Measurements from ENCODE around the gene XPNPEP1.

The XPNPEP1 gene

DNA sequence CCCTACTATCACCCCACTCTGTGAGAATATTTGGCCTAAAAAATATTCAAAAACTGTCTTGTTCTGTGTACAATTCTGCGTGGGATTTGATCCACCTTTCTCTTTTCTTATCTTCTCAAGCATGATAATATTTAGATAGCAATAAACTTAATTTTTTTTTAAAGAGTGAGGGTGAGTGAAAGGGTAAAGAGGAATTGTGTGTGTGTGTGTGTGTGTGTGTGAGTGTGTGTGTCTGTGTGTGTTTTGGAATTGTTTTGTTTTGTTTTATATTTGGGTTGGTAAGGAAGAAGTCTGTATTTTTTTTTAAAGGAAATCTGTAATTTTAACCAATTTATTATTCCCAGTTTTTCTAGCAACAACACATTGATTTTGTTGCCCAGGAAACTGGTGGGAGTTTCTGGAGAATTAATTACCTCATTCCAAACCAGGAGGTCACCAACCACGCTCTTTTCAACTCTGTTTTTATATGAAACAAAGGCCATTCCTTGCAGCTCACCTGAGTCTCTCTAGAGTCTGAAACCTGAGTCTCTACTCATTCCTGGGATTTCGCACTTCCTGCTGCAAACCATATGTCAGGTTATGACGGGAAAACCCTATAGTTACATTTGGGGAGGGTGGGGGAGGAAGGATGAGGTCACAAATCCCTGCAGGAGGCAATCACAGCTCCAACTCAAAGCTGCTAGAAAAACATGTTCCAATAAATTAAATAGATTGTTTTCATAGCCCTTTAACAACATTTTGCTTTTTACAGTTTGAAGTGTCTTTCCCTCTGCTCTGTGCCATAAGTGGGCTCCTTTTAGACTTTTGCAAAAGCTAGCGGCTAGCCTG, 38.1 kb upstream of the XPNPEP1 start:
- H3K4me1 ChIP-seq (ENCODE audit: control insufficient read depth, insufficient read depth, low read length), result peaks cover 12% of the 10 kb centered on the region
- H3K9ac ChIP-seq (ENCODE audit: low read depth, low read length), result no peak overlapping the region
- no peaks in the 10 kb centered on the region for H3K27me3 ChIP-seq (ENCODE audit: control insufficient read depth, insufficient read depth, low read length)
- H3K9me3 ChIP-seq (ENCODE audit: control insufficient read depth, insufficient read depth, low read length), result no peaks in the 10 kb centered on the region
- H3K4me3 ChIP-seq (ENCODE audit: low read depth, low read length), result no peak overlapping the region
- no peaks in the 10 kb centered on the region for H3K36me3 ChIP-seq (ENCODE audit: control insufficient read depth, insufficient read depth, low read length)

DNA sequence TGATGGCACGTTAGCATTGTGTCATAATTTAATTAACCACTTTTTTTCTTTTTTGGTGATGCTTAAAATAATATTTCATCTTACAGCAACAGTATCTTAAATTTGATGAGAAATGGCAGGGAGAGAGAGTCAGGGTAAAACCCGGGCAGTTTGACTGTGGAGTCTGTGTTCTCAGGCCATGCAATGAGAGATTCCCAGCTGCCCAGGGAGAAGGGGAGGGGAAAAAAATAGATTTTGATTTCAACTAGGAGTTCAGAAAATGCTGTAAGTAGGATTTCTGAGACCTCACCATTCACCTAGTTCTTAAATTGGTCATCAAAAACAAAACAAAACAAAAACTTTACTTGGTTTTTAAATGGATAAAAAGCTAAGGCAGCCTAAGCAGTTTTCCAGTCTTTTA, 37.4 kb upstream of the XPNPEP1 start:
- H3K9me3 ChIP-seq (ENCODE audit: control insufficient read depth, insufficient read depth, low read length), result no peaks in the 10 kb centered on the region
- no peak overlapping the region for H3K9ac ChIP-seq (ENCODE audit: low read depth, low read length)
- H3K27me3 ChIP-seq (ENCODE audit: control insufficient read depth, insufficient read depth, low read length), result no peaks in the 10 kb centered on the region
- H3K4me3 ChIP-seq (ENCODE audit: low read depth, low read length), result no peak overlapping the region
- H3K36me3 ChIP-seq (ENCODE audit: control insufficient read depth, insufficient read depth, low read length), result no peaks in the 10 kb centered on the region
- H3K4me1 ChIP-seq (ENCODE audit: control insufficient read depth, insufficient read depth, low read length), result peaks cover 14% of the 10 kb centered on the region

DNA sequence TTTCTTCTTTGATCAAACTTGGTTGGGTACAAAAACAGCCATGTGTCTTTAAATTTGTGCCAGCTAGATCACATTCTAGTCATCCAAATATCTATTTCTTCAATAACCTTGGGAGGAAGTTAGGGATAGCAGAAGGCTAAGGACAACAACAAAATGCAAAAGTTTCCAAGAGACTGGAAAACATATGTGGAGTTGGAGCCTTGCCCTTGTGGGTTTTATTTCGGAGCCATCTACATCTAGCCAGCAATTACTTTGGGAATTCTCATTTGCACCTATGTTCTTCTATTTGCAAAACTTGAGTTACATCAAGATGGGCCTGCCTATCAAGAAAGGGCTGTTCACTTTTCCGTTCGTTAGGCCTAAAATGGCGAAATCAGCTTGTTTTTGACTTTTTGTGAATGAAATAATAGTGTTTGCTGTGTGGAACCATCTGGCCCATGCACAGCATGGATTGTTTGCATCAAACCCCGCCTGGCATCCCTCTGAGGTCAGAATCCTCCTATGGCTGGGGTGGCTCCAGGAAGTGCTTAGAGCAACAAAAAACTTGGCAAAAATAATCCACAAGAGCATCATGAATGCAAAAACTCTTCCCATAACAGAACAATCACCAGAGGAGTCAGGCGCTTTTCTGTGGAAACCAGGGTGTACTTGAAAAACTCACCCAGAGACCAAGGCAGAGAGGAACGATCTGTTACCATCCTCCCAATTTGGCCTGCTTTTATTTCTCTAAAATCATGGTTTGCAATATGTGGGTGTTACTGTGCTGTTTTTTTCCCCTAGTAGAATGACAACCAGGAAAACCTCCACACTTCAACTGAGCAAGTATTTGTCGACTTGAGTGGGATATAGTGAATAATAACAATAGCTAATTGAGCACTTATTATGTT, 36.2 kb upstream of the XPNPEP1 start:
- H3K4me1 ChIP-seq (ENCODE audit: control insufficient read depth, insufficient read depth, low read length), result peaks cover 14% of the 10 kb centered on the region
- H3K9ac ChIP-seq (ENCODE audit: low read depth, low read length), result no peak overlapping the region
- H3K27me3 ChIP-seq (ENCODE audit: control insufficient read depth, insufficient read depth, low read length), result no peaks in the 10 kb centered on the region
- no peaks in the 10 kb centered on the region for H3K36me3 ChIP-seq (ENCODE audit: control insufficient read depth, insufficient read depth, low read length)
- no peak overlapping the region for H3K4me3 ChIP-seq (ENCODE audit: low read depth, low read length)
- H3K9me3 ChIP-seq (ENCODE audit: control insufficient read depth, insufficient read depth, low read length), result no peaks in the 10 kb centered on the region

DNA sequence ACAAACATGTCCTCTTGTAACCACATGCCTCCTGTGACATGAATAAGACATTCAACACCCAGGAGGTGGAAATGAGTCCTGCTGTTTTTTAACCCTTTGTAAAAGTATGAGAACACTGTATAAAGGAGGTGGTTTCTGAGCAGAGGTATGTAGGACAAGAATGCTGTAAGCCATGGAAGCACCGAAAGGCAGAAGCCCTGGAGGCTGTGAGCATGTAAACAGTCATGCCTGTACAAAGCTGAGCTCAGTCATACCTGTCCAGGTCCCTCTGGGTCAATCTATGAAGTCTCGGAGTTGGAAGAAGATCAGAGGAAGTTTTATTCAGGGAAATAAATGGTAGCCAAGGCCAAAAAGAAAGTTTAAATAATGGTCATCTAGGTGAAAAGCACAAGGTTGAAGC, 34.7 kb upstream of the XPNPEP1 start:
- H3K36me3 ChIP-seq (ENCODE audit: control insufficient read depth, insufficient read depth, low read length), result no peaks in the 10 kb centered on the region
- peaks cover 14% of the 10 kb centered on the region for H3K4me1 ChIP-seq (ENCODE audit: control insufficient read depth, insufficient read depth, low read length)
- no peak overlapping the region for H3K9ac ChIP-seq (ENCODE audit: low read depth, low read length)

DNA sequence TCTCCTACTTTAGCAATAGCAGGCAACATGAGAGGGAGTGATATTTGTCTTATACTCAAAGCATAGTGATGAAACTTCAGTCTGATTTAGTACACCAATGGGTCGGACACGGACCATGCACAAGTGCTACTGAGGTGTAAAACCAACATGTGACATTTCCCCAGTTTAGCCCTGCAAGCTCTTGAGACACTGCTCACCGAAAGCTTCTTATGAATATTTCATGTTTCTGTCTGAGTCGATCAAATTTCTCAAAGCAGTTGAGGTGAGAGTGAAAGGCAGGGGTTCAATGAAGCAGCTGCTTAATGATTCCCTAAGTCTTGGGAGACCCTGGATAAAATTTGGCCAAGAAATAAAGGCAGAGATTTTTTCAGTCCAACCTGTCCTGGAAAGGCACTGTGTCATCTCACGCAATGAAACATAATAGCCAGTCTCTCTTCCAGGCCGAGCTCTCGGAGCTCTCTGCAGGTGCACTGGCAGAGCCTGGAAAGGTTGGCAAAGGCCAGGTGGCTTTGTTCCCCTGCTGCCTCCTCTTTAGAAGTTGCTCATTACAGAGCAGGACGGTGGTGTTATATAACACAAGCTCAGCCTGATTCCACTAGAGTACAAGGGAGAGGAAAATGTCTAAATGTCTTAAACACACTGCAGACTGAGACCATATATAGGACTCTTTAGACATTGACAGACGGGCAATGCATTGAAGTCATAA, 33.9 kb upstream of the XPNPEP1 start:
- Histone ChIP-seq H3K27me3 (ENCODE audit: control insufficient read depth, insufficient read depth, low read length) (no peaks in the 10 kb centered on the region), H3K9me3 (ENCODE audit: control insufficient read depth, insufficient read depth, low read length) (no peaks in the 10 kb centered on the region), H3K4me1 (ENCODE audit: control insufficient read depth, insufficient read depth, low read length) (peaks cover 14% of the 10 kb centered on the region), H3K4me3 (ENCODE audit: low read depth, low read length) (no peak overlapping the region), H3K36me3 (ENCODE audit: control insufficient read depth, insufficient read depth, low read length) (no peaks in the 10 kb centered on the region), H3K9ac (ENCODE audit: low read depth, low read length) (no peak overlapping the region)

More for the DNA sequence above, 34.7 kb upstream of the XPNPEP1 start:
- no peaks in the 10 kb centered on the region for H3K27me3 ChIP-seq (ENCODE audit: control insufficient read depth, insufficient read depth, low read length)
- H3K4me3 ChIP-seq (ENCODE audit: low read depth, low read length), result no peak overlapping the region
- H3K9me3 ChIP-seq (ENCODE audit: control insufficient read depth, insufficient read depth, low read length), result no peaks in the 10 kb centered on the region

DNA sequence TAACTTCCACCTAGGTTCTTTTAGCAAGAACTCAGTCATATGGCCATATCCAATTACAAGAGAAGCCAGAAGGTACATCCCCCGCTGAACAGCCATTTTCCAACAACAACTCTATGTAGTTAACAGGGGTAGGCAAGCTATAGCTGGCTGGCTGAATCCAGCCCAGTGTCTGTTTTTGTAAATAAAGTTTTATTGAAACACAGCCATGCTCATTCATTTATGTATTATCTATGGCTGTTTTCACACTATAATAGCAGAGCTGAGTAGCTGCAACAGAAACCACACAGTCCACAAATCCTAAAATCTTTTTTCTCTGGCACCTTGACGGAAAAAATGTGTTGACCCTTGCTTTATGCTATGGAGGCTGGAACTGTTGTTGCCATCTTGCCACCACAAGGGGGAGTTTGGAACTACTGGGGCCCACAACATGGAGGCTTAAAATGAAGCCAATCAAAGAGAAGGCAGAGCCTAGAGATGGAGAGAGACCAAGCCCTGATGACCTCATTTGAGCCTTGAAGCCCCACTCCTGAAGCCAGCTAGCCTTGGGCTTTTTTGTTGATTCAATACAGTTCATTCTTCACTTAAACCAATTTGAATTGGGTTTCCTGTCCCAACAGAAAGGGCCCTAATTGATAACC, 33.3 kb upstream of the XPNPEP1 start:
- no peaks in the 10 kb centered on the region for H3K9me3 ChIP-seq (ENCODE audit: control insufficient read depth, insufficient read depth, low read length)
- no peaks in the 10 kb centered on the region for H3K36me3 ChIP-seq (ENCODE audit: control insufficient read depth, insufficient read depth, low read length)
- no peak overlapping the region for H3K4me3 ChIP-seq (ENCODE audit: low read depth, low read length)
- H3K9ac ChIP-seq (ENCODE audit: low read depth, low read length), result no peak overlapping the region
- H3K27me3 ChIP-seq (ENCODE audit: control insufficient read depth, insufficient read depth, low read length), result no peaks in the 10 kb centered on the region
- peaks cover 10% of the 10 kb centered on the region for H3K4me1 ChIP-seq (ENCODE audit: control insufficient read depth, insufficient read depth, low read length)

DNA sequence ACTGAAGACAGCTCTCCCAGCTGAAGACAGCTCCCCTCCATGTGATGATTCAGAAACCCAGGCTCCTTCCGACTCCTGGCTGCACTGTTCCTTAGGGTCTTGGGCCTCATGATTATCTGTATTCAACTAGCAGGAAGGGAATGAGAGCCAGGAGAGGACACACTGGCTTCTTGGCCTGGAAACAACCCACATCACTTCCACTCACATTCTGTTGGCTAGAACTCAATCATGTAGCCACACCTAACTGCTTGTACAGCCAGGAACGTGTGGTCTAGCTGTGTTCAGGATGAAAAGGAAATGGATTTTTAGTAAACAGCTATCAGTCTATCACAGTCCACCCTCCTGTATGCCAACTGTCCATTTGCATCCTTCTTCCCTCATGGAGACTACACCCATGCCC, 30.5 kb upstream of the XPNPEP1 start:
- Histone ChIP-seq H3K9me3 (ENCODE audit: control insufficient read depth, insufficient read depth, low read length) (no peaks in the 10 kb centered on the region), H3K4me3 (ENCODE audit: low read depth, low read length) (no peak overlapping the region), H3K4me1 (ENCODE audit: control insufficient read depth, insufficient read depth, low read length) (peaks cover 4% of the 10 kb centered on the region), H3K36me3 (ENCODE audit: control insufficient read depth, insufficient read depth, low read length) (no peaks in the 10 kb centered on the region), H3K9ac (ENCODE audit: low read depth, low read length) (no peak overlapping the region), H3K27me3 (ENCODE audit: control insufficient read depth, insufficient read depth, low read length) (no peaks in the 10 kb centered on the region)

DNA sequence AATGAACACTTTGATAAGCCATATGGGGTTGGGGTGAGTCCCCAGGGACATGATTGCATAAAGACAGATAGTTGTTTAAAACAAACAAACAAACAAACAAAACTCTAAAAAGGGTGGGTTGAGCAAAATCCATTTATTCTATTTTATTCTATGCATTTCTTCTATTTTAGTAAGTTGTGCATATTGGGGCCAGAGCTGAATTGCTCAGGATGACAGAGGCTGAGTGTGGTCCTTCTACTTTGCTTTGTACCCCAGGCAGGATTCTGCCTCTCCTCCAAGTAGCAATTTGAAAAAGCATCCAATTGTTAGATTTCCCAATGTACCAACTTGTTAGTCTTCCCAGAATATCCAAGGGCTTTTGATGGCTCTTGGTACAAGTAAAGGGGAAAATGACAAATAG, 29.2 kb upstream of the XPNPEP1 start:
- Histone ChIP-seq H3K9ac (ENCODE audit: low read depth, low read length) (no peak overlapping the region), H3K27me3 (ENCODE audit: control insufficient read depth, insufficient read depth, low read length) (no peaks in the 10 kb centered on the region), H3K4me3 (ENCODE audit: low read depth, low read length) (no peak overlapping the region), H3K36me3 (ENCODE audit: control insufficient read depth, insufficient read depth, low read length) (no peaks in the 10 kb centered on the region), H3K4me1 (ENCODE audit: control insufficient read depth, insufficient read depth, low read length) (peaks cover 4% of the 10 kb centered on the region), H3K9me3 (ENCODE audit: control insufficient read depth, insufficient read depth, low read length) (no peaks in the 10 kb centered on the region)

DNA sequence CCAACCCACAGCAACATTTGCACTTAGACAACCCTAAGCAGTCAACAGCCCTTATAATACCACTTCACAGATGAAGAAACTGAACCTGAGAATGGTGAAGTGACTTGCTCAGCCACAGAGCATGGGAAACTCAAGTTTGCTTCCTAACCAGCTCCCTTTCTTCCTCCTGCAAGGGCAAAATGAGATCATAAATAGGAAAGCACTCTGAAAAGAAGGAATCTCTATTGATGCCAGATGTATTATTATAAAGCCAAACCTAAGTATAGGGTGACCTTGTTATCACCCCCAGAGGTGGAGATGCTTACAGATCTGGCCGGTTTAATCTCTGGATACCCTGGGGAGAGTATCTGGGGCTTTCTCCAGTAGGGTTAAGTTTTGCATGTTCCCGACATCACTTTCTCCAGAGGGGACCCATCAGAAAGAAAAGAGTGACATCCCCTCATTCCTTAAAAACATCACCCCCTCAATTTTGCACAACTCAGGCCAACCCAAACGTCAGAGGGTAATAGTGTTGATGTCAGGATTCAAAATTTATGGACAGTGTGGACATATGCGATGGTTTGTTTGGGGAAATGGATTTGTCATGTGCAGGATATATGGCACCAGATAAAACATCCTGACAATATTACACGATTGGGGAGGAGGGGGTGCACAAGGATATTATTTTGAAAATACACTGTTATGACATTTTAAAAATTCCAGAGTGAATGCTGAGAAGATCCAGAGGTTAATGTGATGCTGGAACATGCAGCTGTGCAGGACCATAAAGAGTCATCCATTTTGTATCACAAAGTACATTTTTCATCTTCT, 24.0 kb upstream of the XPNPEP1 start:
- Histone ChIP-seq H3K27me3 (ENCODE audit: control insufficient read depth, insufficient read depth, low read length) (no peaks in the 10 kb centered on the region), H3K4me1 (ENCODE audit: control insufficient read depth, insufficient read depth, low read length) (no peaks in the 10 kb centered on the region), H3K9me3 (ENCODE audit: control insufficient read depth, insufficient read depth, low read length) (no peaks in the 10 kb centered on the region), H3K9ac (ENCODE audit: low read depth, low read length) (no peak overlapping the region), H3K4me3 (ENCODE audit: low read depth, low read length) (no peak overlapping the region), H3K36me3 (ENCODE audit: control insufficient read depth, insufficient read depth, low read length) (no peaks in the 10 kb centered on the region)

DNA sequence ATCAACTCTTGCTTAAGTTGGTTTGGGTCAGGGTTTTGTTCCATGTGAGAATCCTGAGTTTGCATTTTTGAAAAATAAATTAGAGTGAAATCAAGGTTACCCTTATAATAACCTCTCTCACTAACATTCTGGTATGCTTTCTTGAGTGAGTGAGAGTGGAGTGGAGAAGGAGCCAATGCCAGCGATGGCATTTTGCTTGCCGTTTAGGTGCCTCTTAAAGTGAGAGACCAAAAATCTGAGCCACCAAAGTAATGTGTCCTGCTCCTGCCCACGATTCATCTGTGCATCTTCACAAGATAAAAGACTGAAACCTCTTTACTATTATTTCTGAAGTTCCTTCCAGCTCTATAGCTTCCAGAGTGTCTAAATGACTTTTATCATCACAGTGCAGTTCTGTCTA, 23.4 kb upstream of the XPNPEP1 start:
- Histone ChIP-seq H3K4me3 (ENCODE audit: low read depth, low read length) (no peak overlapping the region), H3K9me3 (ENCODE audit: control insufficient read depth, insufficient read depth, low read length) (no peaks in the 10 kb centered on the region), H3K9ac (ENCODE audit: low read depth, low read length) (no peak overlapping the region), H3K36me3 (ENCODE audit: control insufficient read depth, insufficient read depth, low read length) (no peaks in the 10 kb centered on the region), H3K4me1 (ENCODE audit: control insufficient read depth, insufficient read depth, low read length) (no peaks in the 10 kb centered on the region), H3K27me3 (ENCODE audit: control insufficient read depth, insufficient read depth, low read length) (no peaks in the 10 kb centered on the region)
